Measurements from ENCODE around the gene F10.

The F10 gene

DNA sequence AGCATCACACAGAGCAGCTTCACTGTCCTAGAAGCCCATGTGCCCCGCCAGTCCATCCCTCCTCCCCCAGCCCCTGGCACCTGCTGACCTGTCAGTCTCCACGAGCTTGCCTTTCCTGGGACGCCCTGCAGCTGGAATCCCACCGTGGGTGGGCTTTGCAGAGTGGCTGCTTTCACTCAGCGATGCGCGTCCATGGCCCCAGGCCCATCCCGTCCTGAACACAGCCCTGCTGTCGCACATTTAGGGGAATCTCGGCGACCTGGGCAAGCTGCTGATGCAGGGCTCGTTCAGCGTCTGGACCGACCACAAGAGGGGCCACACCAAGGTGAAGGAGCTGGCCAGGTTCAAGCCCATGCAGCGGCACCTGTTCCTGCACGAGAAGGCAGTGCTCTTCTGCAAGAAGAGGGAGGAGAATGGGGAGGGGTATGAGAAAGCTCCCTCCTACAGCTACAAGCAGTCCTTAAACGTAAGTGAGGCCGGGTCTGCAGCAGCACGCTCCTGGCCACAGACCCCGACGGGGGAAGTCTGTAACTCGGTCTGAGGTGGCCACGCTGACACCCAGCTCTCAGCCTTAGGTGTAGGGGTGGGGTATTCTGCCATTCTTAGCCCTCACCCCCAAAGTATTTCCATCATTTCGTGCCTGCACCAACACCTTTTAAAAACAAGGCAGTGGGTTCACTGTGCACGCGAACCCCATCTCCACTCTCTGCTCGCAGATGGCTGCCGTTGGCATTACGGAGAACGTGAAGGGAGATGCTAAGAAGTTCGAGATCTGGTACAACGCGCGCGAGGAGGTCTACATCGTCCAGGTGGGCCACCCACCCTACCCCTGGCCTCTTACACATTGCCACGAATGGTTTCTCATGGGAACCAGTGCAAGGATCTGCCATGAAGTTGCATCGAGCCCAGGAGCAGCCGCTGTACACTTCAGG is 35.3 kb upstream of the F10 start:
- DNase-seq (ENCODE audit: low read depth, low spot score), result no peak

DNA sequence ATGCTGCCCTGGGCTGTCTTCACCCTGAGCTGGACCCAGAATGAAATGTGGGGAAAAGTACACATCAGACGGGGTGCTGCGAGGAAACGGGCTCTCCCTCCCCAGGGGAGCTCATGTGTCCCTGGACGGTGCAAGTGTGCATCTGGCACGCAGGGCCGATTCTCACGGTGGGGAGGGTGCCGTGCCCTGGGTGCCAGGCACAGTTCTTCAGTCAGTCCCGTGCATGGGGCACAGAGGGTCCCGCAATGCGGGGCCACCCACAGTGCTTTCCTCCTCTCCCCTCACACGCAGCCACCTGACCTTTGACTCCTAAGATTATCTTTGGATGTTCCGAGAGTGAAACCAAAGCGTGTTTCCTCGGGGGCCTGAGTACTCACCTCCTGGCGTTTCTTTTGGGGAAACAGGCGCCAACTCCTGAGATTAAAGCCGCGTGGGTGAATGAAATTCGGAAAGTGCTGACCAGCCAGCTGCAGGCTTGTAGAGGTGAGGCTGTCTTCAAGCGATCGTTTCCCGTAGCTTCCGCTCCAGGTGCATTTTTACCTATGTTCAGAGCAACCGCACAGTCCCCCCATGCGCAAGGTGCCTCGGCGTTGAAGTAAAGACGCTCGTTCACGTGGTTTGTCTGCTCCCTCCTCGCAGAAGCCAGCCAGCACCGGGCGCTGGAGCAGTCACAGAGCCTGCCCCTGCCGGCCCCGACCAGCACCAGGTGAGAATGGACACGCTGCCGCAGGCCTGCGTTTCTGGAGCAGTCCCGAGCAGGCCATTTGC is 34.5 kb upstream of the F10 start:
- DNase-seq (ENCODE audit: low read depth, low spot score), result no peak

DNA sequence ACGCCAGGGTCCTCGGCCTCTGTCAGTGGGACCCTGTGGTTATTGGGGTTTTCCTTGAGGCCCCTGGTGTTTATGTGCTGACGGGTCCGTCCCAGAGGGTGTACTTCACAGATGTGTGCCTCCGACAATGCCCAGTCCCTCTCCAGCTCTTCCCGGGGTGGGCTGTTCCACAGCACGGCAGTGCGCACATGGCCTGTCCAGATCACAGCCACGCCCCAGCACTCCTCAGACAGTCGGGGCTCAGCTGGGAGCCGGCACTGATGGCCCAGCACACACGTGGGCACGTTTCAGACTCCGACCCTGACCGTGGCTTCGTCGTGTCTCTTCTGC is 33.9 kb upstream of the F10 start:
- DNase-seq (ENCODE audit: low read depth, low spot score), result no peak

DNA sequence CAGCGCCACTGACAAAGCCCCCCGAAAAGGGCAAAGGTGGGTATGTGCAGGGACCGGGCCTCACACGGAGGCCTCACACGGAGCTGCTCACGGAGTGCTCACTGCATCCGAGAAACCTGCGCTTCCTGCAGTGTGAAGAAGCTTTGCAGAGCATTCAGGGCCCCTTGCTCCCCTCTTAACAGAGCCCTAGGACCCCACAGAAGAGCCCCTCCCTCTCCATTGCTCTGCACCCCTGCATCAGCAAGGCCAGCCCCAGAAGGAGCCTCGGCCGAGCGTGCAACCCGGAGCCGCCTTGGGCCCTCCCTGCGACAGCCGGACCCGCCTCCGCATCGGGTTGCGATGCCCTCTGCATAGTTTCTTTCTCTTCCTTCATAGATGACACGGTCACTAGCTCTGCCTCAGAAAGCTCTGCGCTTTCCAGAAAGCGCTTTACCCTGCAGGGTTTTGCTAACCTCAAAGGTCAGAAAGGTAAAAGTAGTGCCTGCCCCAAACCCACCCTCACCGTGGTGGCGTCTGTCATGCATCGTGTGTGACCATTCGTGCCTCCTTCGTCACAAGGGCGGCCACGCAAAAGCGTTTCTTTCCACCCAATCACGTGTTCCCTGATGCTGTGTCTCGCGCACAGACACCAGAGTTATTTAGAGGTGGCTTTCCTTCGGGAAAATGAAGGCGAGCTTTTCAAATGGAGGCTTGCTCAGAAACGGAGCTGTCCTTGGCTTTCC is 32.7 kb upstream of the F10 start:
- no peak for DNase-seq (ENCODE audit: low read depth, low spot score)

DNA sequence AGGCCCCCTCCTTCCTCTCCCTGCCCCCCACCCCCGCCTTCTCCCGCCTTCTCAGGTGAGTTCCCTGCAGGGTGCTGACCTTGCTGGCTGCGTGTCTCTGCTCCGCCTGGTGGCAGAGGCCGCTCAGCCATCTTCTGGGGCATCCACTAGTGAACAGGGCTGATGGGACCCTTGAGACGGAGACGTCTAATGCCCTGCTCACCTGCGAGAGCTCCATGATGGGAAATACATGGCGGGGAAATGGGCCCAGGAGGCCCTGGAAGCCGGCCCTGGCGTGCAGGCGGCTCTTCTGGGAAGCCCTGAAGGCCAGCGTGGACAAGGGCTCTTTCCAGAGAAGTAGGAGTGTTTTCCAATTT is 32.2 kb upstream of the F10 start:
- DNase-seq (ENCODE audit: low read depth, low spot score), result no peak

DNA sequence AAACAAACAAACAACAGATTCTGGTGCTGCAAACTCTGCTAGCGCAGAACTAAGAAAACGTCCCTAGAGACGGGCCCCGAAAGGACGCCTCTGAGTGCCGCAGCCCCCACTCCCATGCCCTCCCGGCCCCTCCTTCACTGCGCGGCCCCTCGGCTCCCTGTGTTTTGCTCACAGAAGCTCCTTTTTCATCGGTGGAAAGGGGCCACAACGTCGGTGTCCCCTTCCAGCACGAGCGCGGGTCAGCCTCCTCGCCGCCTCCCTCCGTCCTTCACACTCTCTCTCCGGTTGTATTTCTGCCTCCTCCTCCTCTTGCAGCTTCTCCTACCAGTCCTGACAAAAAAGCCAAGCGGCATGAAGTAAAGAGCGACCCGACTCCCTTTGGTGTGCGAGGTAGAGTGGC is 31.8 kb upstream of the F10 start:
- no peak for DNase-seq (ENCODE audit: low read depth, low spot score)

DNA sequence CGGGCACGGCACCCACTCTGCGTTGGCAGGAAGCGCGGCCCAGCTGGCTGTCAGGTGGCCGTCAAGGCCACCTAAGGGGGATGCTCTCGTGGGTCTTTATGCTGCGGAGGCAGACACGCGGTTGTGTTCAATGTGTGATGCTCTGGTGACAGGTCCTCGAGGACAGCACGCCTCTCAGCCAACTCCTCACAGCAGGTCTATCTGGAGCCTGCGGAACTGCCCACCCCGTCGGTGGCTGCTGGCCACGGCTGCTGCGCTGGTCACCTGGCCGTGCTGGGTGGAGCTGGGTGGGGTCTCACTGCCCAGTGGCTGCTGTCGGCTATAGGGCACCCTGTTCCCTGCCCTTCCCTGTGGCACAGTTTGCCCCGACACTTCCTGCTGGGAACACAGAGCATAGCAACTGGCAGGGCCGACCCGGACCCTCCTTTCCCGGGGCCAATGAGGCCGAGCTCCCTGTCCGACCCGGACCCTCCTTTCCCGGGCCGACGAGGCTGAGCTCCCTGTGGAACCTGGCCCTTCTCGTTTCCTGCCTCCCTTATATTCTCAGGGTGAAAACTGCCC is 31.3 kb upstream of the F10 start:
- no peak for DNase-seq (ENCODE audit: low read depth, low spot score)

DNA sequence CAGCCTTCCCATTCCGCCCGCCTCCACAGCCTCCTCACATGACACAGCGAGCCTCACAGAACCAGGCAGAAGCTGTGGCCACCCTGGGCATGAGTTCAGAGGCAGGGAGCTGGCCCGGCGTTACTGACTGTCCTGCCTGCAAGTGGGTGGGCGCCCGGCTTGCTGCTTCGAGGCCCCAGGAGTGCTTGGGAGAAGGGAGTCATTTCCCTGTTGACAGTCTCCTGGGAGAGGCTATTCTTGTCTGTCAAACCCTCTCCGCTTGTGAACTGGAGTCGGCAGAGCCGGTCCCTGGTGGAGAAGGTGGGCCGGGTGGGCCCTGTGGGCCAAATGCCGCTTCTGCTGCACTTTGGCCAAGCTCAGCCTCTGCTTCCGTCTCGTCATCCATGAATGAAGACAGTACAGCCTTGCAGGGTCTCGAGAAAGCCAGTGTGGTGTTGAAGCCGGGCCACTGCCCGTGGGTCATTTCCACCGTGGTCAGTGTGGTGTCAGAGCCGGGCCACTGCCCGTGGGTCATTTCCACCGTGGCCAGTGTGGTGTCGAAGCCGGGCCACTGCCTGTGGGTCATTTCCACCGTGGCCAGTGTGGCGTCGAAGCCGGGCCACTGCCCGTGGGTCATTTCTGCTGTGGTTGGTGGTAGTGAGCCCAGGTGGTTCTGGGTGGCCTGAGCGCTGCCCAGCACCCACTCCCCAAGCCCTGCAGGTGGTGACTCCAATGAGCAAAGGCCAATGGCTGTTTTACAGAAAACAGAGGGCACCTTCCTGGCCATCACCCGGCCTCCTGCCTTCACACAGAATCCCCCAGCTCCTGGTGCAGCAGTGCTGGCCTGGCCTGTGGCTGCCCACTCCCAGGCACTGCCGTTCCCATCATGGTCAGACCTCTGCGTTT is 30.5 kb upstream of the F10 start:
- DNase-seq (ENCODE audit: low read depth, low spot score), result no peak

DNA sequence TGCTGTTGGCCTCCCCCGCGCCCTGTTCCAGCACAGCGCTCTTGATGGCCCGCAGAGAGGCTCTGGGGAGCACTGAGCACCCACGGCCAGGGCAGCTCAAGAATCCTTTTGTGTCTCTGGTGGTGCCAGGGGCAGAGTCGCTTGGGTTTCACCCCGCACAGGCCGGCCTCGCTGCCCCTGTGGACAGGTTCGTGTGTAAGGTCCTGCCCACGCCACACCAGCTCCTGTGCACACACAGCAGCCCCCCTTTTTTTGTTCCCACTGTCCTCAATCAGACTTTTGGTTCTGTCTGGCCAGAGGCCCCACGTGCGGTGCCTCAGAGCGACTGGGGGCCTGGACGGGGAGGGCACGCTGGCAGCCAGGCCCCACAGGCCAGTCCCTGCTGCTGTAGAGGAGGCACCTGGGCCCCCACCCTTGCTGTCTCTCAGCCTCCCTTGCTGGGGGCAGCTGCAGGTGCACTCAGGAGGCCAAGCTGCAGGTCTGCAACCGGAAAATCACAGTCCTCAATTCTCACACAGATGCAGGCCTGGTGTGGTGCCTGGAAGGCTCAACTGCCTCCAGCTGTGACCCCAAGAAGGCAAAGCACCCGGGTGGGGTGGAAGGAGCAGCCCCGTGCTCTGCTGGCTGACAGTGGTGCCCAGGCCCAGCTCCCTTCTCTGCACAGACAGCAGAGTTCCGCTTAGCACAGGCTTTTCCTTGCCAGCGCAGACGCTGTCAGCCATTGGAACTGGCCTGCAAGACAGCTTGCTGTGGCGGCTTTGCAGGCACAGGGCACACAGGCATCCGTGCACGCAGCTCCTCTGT is 29.6 kb upstream of the F10 start:
- no peak for DNase-seq (ENCODE audit: low read depth, low spot score)

DNA sequence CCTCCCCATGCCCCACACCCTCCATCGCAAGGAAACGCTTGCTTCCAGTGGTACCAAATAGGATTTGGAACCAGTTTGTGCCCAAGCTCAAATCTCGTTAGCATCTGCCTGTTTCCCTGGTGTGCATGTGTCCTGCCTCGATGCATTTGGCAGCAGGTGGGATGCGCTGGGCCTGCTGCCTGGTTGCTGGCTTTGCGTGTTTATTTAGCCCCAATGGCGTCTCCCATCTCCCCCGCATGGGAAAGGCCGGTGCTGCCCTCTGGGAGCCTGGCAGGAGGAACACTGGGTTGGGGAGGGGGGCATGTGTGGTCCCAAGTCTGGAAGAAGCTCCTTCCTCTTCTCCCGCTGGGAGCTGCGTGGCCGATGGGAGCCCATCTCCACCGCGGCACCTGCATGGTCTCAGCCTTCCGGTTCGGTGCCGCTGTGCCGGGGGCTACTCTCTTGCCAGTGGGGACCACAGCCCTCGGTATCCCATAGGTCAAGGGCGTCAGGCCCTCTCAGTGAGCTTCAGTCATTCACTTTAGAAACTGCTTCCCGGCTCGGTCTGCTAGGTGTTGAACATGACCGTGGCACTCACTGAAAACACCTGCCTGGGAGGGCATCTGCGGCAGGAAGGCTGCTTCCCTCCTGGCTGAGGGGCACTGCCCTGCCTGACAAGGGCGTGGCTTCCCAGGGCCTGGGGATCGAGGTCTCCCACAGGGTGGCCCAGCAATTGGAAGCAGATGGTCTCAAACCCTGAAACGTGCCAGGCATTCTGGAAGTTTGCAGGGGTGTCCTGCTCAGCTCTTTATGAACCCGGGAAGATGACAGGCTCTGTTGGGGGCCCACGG is 28.8 kb upstream of the F10 start:
- no peak for DNase-seq (ENCODE audit: low read depth, low spot score)

DNA sequence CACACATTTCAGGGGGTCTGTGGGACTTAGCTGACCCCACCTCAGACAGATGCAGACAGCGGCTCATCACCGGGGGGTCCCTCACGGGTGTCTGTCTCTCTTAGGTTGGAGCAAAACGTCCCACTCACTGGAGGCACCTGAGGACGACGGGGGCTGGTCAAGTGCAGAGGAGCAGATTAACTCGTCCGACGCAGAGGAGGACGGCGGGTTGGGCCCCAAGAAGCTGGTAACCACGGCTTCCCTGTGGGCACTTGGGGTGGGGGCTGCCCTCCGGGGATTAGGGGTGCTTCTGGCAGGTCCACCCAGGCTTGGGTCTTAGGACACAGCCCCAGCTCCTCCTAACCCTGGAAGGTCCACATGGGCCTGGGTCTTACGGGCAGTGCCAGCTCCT is 28.2 kb upstream of the F10 start:
- DNase-seq (ENCODE audit: low read depth, low spot score), result no peak

DNA sequence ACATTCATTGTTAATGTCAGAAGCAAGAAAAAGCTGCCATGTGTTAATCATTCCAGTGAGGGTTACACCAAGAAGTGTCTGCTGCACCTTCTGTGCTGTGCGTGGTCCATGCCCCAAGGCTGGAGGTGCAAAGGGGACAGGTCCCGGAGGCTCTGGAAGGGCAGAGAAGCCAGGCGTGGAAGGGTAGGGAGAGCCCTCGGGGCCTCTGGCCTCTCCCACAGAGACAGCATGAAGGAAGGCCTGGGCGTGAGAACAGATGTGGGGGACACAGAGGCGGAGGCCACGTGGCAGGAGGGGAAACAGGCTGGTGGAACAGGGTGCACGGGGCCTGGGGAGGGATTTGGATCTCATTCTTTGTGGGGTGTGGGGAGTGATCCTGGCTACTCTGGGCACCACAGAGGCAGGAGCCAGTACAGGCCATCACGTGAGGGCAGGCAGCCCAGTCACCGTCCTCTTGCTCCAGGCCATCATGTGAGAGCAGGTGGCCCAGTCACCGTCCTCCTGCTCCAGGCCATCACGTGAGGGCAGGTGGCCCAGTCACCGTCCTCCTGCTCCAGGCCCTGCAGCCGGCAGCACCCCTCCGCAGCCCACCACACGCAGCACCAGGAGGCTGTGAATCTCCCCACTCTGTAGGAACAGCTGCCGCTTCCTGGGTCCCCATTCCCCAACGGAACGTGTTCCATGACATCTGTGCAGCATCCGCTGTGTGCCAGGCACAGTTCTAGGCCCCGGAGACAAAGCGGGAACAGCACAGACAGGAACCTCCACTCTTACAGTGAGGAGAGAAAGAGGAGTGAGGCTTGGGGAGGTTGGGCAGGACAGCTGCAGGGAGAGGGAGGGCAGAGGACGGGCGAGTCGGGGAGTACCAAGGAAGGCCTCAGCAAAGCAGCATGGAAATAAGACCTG is 27.2 kb upstream of the F10 start:
- no peak for DNase-seq (ENCODE audit: low read depth, low spot score)

DNA sequence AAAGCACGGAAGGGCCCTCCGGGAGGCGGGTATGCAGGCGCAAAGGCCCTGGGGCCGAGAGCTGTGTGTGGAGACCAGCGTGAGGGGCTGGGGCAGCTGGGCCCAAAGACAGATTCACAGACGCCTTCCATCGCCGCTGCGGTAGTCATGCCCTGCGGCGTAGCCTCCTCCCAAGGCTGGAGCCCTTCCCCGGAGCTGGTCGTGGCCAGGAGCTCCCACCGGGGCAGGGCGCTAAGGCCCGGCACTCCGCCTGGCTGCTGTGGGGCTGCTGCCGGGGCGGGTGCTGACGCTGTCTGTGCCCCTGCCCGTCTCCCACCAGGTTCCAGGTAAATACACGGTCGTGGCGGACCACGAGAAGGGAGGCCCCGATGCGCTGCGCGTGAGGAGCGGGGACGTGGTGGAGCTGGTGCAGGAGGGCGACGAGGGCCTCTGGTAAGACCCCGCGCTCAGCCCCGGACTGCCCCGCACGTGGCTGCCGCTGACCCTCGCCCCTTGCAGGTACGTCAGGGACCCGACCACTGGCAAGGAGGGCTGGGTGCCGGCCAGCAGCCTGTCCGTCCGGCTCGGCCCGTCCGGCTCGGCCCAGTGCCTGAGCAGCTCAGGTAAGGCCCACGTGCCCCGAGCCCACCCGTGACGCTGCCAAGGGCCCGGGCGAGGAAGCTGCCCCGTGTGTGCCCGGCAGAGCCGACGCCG is 26.4 kb upstream of the F10 start:
- no peak for DNase-seq (ENCODE audit: low read depth, low spot score)

DNA sequence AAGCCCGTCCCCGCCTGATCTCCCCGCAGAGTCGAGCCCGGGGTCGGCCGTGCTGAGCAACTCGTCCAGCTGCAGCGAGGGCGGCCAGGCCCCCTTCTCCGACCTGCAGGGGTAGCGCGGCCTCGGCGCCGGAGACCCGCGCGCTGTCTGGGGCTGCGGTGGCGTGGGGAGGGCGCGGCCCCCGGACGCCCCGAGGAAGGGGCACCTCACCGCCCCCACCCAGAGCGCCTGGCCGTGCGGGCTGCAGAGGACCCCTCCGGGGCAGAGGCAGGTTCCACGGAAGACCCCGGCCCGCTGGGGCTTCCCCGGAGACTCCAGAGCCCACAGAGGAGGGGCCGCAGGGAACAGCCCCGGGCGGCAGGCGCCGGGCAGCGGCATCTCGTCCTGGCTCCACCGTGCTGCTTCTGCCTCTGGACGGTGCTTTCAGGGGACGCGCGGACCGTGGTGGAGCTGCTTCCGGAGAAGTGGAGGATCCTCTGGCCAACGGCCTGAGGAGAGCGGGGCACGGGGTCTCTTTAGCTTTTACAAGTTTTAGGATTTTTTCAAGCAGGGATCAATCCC is 25.8 kb upstream of the F10 start:
- no peak for DNase-seq (ENCODE audit: low read depth, low spot score)

DNA sequence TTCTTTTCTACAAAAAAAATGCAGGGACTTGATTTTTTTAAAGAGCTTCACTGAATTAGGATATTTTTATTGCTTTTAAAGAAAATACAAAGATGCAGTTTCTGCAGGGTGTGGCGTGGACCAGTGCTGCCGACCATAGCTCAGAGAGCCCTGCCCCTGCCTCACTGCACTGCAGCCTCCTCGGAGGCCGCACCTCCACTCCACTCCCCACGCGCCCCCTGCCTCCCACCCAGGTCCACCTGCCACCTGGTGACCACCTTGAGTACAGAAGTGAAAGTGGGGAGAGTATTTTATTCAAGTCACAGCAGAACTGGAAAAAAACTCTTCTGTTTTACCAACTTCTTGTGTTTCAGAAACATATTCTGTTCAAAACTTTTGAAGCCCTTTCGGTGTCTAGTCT is 24.9 kb upstream of the F10 start:
- DNase-seq (ENCODE audit: low read depth, low spot score), result no peak

DNA sequence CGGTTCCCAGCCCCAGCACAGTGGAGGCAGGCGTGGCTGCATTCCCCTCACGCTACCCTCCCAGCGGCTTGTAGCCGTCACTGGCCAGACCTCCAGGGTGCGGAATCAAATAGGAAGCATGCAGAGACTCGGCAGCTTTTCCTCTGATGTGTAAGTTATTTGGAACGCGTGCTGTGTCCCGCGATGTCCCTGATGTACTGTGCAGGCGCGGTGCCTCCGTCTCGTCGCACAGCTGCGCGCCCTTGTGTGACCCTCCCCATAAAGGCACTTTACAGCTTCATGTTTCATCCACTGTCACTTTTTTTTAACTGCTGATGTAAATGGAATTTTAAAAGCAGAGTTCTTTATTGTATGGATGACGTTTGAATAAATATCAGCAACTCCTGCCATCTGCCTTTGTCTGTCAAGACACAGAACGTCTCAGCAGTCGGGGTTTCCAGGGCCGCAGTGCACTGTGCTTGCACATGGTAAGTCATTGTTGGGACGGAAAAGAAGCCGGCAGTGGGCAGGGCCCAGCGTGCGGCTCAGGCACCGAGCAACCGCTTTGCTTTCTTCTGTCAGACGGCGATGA is 24.4 kb upstream of the F10 start:
- peak; percentile 40 for DNase-seq (ENCODE audit: low read depth, low spot score)

DNA sequence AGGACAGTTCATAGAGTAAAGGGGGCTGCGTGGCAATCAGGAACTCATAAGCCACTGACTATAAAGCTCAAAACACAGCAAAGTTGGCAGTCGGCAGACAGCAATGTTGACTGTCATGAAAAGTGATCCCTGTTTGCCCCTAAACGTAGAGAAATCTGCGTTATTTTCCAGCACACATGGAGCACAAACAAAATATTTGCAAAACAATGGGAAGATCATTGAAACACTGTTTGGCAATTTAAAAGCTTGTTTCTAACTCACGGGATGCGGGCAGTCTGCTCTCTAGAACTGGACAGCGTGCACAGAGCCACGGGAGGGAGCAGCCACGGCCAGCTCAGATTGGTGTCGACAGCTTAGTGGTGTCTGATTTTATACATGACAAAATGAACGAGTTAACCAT is 23.5 kb upstream of the F10 start:
- DNase-seq (ENCODE audit: low read depth, low spot score), result no peak

Data from astrocyte of the hippocampus (primary cell).